K562 (cell line): ENCODE results near the gene WASHC2A. TPM values are rescaled to one million over a fixed set of nuclear protein-coding genes. Genes with fewer than 3 reads are reported as not detected.

Experiments
- ATAC-seq: fragments of 200-7000 bp; cut with Tn5 transposase; 3 replicates; pipeline ENCODE4 v1.9.1; 2020; ENCODE audit warnings: moderate library complexity
- BruUV-seq: library from RNA; stranded (reverse); fragments of 400-500 nt; replicated peaks from 2 replicates; lab custom pipeline; 2021; lab: Mats Ljungman, UMichigan
- CTCF ChIA-PET: fragments of 300-600 bp; formaldehyde crosslinking; extraction: SDS; loops from one replicate; lab custom pipeline; 2021; ENCODE audit warnings: low intra/inter-chr PET ratio; lab: Yijun Ruan, JAX
- POLR2A ChIA-PET: fragments of 300-600, 350-650 bp; sonication (Branson Sonifier 250); formaldehyde crosslinking; extraction: SDS; loops from one replicate; lab custom pipeline; 2021; ENCODE audit warnings: antibody characterized with exemption, inconsistent platforms; lab: Yijun Ruan, JAX
- DNase-seq, 4 experiments: peaks; one replicate each; pipeline versions ENCODE4 v3.0.0 to v3.0.0-alpha.2; 2011 to 2018; ENCODE audit warnings: low spot score in 3 of 4, mixed read lengths in 3 of 4; ENCODE audit errors: extremely low read depth in 1 of 4
- FAIRE-seq: peaks from 2 replicates; lab custom pipeline; 2011; peaks lifted over from hg19 to GRCh38; lab: Jason Lieb, UNC
- H2AFZ ChIP-seq: 2 replicates; pipeline ENCODE4 v1.6.0; 2011; ENCODE audit warnings: low read depth, low read length, control low read depth, inconsistent platforms
- H3K27ac ChIP-seq: fragments of 200-600 bp; 3 replicates; pipeline ENCODE4 v1.8.0; 2011; ENCODE audit warnings: low read depth, mild to moderate bottlenecking, control low read depth, inconsistent platforms, low read length, moderate library complexity, mixed read lengths; ENCODE audit errors: extremely low read depth
- H3K27me3 ChIP-seq, 2 experiments: fragments of 300-600 bp in 1 of 2; 2 replicates in 1 of 2; 3 replicates in 1 of 2; pipeline versions ENCODE4 v1.6.0 to v1.8.0; 2011; ENCODE audit warnings: inconsistent platforms in 2 of 2, low read length in 2 of 2, mild to moderate bottlenecking in 1 of 2, mixed read lengths in 1 of 2, moderate library complexity in 1 of 2; ENCODE audit not compliant: control insufficient read depth in 2 of 2, insufficient read depth in 2 of 2
- H3K36me3 ChIP-seq: fragments of 300-600 bp; 3 replicates; pipeline ENCODE4 v1.8.0; 2011; ENCODE audit warnings: mild to moderate bottlenecking, low read length, inconsistent platforms; ENCODE audit not compliant: control insufficient read depth, insufficient read depth
- H3K4me1 ChIP-seq, 2 experiments: fragments of 200-600 bp in 1 of 2; replicated peaks in 1 of 2; 2 replicates in 1 of 2; 3 replicates in 1 of 2; pipeline versions ENCODE4 v1.5.1 to v1.8.0; 2011; ENCODE audit warnings: inconsistent platforms in 2 of 2, low read length in 2 of 2, mild to moderate bottlenecking in 1 of 2, mixed read lengths in 1 of 2, moderate library complexity in 1 of 2; ENCODE audit not compliant: control insufficient read depth in 2 of 2, insufficient read depth in 2 of 2
- H3K4me2 ChIP-seq: 2 replicates; pipeline ENCODE4 v1.6.1; 2011; ENCODE audit warnings: low read length, control low read depth, inconsistent platforms, mixed read lengths; ENCODE audit not compliant: insufficient read depth
- H3K4me3 ChIP-seq: fragments of 200-600 bp; sonication (generic), shearing (Covaris generic); 2 replicates; pipeline ENCODE4 v1.5.1; 2016; ENCODE audit warnings: control low read depth, inconsistent platforms
- H3K79me2 ChIP-seq: fragments of 200-600 bp; 3 replicates; pipeline ENCODE4 v1.8.0; 2011; ENCODE audit warnings: low read length, inconsistent platforms; ENCODE audit not compliant: control insufficient read depth, insufficient read depth
- H3K9ac ChIP-seq, 2 experiments: 2 replicates each; pipeline versions ENCODE4 v1.6.0 to v1.6.1; 2011; ENCODE audit warnings: low read depth in 2 of 2, low read length in 2 of 2, control low read depth in 1 of 2, inconsistent platforms in 1 of 2, mild to moderate bottlenecking in 1 of 2, mixed read lengths in 1 of 2; ENCODE audit not compliant: insufficient read depth in 1 of 2
- H3K9me1 ChIP-seq: one replicate; pipeline ENCODE4 v1.6.0; 2011; ENCODE audit warnings: inconsistent platforms, mild to moderate bottlenecking, low read length, moderate library complexity; ENCODE audit not compliant: control insufficient read depth, insufficient read depth
- H3K9me3 ChIP-seq: replicated peaks from 2 replicates; pipeline ENCODE4 v1.5.1; 2011; ENCODE audit warnings: low read depth, low read length, inconsistent platforms; ENCODE audit not compliant: control insufficient read depth, insufficient read depth
- H4K20me1 ChIP-seq: replicated peaks from 2 replicates; pipeline ENCODE4 v1.6.1; 2011; ENCODE audit warnings: low read length, inconsistent platforms, mixed read lengths; ENCODE audit not compliant: control insufficient read depth, insufficient read depth
- CTCF ChIP-seq, 3 experiments: IDR thresholded peaks in 2 of 3; conservative IDR thresholded peaks in 1 of 3; 2 replicates each; pipeline ENCODE4 v1.5.1; 2011 to 2012; ENCODE audit warnings: low read length in 3 of 3, mild to moderate bottlenecking in 3 of 3, control low read depth in 2 of 3, improper control_type of control experiment in 1 of 3, inconsistent platforms in 1 of 3, low read depth in 1 of 3, mixed read lengths in 1 of 3, moderate library complexity in 1 of 3; ENCODE audit not compliant: insufficient read depth in 2 of 3
- HMG20B ChIP-seq: fragments of 250-450 bp; sonication (Bioruptor Pico); IDR thresholded peaks from 2 replicates; pipeline ENCODE4 v1.5.0; 2021; ENCODE audit warnings: mild to moderate bottlenecking
- KDM5B ChIP-seq: fragments of 200-600 bp; sonication (generic); IDR thresholded peaks from 2 replicates; pipeline ENCODE4 v1.6.1; 2012; ENCODE audit warnings: low read depth, mild to moderate bottlenecking, moderate library complexity, low read length, control low read depth, inconsistent platforms; ENCODE audit not compliant: insufficient replicate concordance
- KLF1 ChIP-seq: fragments of 450-650 bp; IDR thresholded peaks from 2 replicates; pipeline ENCODE4 v1.6.1; 2016; ENCODE audit warnings: missing genetic modification characterization, missing compliant biosample characterization
- NR4A1 ChIP-seq, 2 experiments: fragments of 250-450 bp in 1 of 2; fragments of 450-650 bp in 1 of 2; sonication (Bioruptor Pico) in 1 of 2; IDR thresholded peaks; 2 replicates each; pipeline versions ENCODE4 v1.4.0 to v1.6.1; 2016 to 2020; ENCODE audit warnings: mild to moderate bottlenecking in 2 of 2, missing compliant biosample characterization in 1 of 2, missing genetic modification characterization in 1 of 2, moderate library complexity in 1 of 2
- RAD21 ChIP-seq, 2 experiments: fragments of 250-450 bp in 1 of 2; fragments of 450-650 bp in 1 of 2; sonication (Bioruptor Pico) in 1 of 2; formaldehyde crosslinking in 1 of 2; IDR thresholded peaks in 1 of 2; conservative IDR thresholded peaks in 1 of 2; 2 replicates each; pipeline versions ENCODE4 v1.4.0 to v1.8.0; 2020 to 2022; ENCODE audit warnings: mild to moderate bottlenecking in 2 of 2, moderate library complexity in 1 of 2
- VEZF1 ChIP-seq: fragments of 200-800 bp; sonication (Bioruptor generic); IDR thresholded peaks from 2 replicates; pipeline ENCODE4 v1.6.1; 2017; ENCODE audit warnings: missing genetic modification characterization, missing compliant biosample characterization
- ZBTB7A ChIP-seq: IDR thresholded peaks from 2 replicates; pipeline ENCODE4 v1.6.1; 2011; ENCODE audit warnings: low read depth, mild to moderate bottlenecking, low read length, moderate library complexity, borderline replicate concordance; ENCODE audit not compliant: control insufficient read depth
- ZC3H11A ChIP-seq: IDR thresholded peaks from 2 replicates; pipeline ENCODE4 v1.6.1; 2012; ENCODE audit warnings: low read depth, low read length, improper control_type of control experiment
- ZNF23 ChIP-seq: fragments of 250-450 bp; sonication (Bioruptor Pico); IDR thresholded peaks from 2 replicates; pipeline ENCODE4 v1.4.0; 2020; ENCODE audit warnings: mild to moderate bottlenecking
- ZNF699 ChIP-seq: fragments of 250-450 bp; sonication (Bioruptor Pico); IDR thresholded peaks from 2 replicates; pipeline ENCODE4 v1.8.0; 2021; ENCODE audit warnings: mild to moderate bottlenecking, moderate library complexity; ENCODE audit not compliant: insufficient replicate concordance
- WGBS: fragments of 100-300 bp; shearing (Covaris generic); methylation state at CpG from one replicate; pipeline ENCODE4 v1.1.6; 2016; ENCODE audit warnings: low coverage, mixed read lengths; ENCODE audit not compliant: insufficient coverage; ENCODE audit errors: missing lambda C conversion rate; 5-methylcytosine and 5-hydroxymethylcytosine counted together
- in situ Hi-C: fragments of 300-500 bp; cut with MboI; formaldehyde crosslinking; loops from 4 replicates; pipeline ENCODE4 v1.15.0; 2018; ENCODE audit warnings: inconsistent platforms, mixed read lengths
- intact Hi-C: fragments of 100-400 bp; cut with micrococcal nuclease; formaldehyde crosslinking; loops from 2 replicates; pipeline ENCODE4 v1.14.2; 2022
- polyA plus RNA-seq, 8 experiments: library from polyadenylated mRNA; depleted of rRNA in 4 of 8; stranded (reverse) in 5 of 8; unstranded in 3 of 8; fragments of >200 nt; fragmentation: Nextera tagmentation in 2 of 8; fragmentation: Illumina TruSeq in 1 of 8; extraction: Ambion mirVana in 2 of 8; extraction: Trizol in 1 of 8; gene quantifications; 2 replicates each; pipeline versions ENCODE4 v1.2.1 to v1.2.3, GENCODE V29; 2011 to 2014; ENCODE audit warnings: inconsistent platforms in 1 of 8, missing spikeins in 1 of 8
- total RNA-seq, 7 experiments: library from RNA; depleted of rRNA in 6 of 7; stranded (reverse); fragments of >200 nt in 6 of 7; fragmentation: Illumina TruSeq in 2 of 7; extraction: Trizol in 2 of 7; gene quantifications; 2 replicates each; pipeline versions ENCODE4 v1.2.1 to v1.2.3, GENCODE V29; 2011 to 2021; ENCODE audit warnings: low replicate concordance in 1 of 7
- TF ChIP-seq, protein P1 (sequence below): IDR thresholded peaks from 2 replicates; pipeline ENCODE4 v1.6.1; 2011; ENCODE audit warnings: borderline replicate concordance, low read depth, mild to moderate bottlenecking, moderate library complexity, low read length; ENCODE audit not compliant: insufficient read depth, poor library complexity, severe bottlenecking
- TF ChIP-seq, protein P2 (sequence below), 3 experiments: fragments of 200-800 bp in 1 of 3; sonication (Bioruptor generic) in 1 of 3; sonication (generic) in 1 of 3; formaldehyde crosslinking in 1 of 3; IDR thresholded peaks; 2 replicates each; pipeline versions ENCODE4 v1.6.1 to v1.8.0; 2016 to 2022; ENCODE audit warnings: mild to moderate bottlenecking in 2 of 3, missing compliant biosample characterization in 2 of 3, missing genetic modification characterization in 2 of 3, missing genetic modification reagents in 1 of 3

Gene WASHC2A
- total and polyA plus RNA-seq, 9 of the 15 experiments (the other 6 are each of a cell fraction or from before 2014, with no cell fraction given) = 4.7 to 42.2 (median 28.7) TPM

DNA sequence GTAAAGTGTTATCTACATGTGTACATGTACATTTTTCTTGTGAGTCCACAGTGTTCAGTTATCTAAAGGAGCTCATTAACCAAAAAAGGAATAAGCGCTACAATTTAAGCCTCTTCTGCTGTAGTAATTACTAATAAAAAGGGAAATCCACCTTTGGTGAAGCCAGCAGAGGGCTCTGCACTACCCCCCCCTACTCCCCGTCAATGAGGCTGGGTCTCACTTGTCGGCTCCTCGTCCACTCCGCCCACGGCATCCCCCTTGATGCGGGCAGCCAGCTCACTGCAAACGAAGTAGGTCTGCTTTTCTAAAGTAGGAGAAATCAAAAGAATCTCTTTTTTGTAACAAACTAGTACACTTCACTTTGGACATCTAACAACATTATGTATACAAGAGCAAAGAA lies 4.7 kb upstream of the WASHC2A start:
- no peak overlapping the region for H3K27ac ChIP-seq
- no TSS peak for BruUV-seq
- no peak overlapping the region for H3K9ac ChIP-seq
- no peaks in the 10 kb centered on the region for H3K9me3 ChIP-seq
- 0 out of 2 replicates have a peak overlapping the region, but pooled peaks have one; percentile 33 for H3K4me2 ChIP-seq
- FAIRE-seq (no peak), ATAC-seq (peak; percentile 52), DNase-seq (peak; percentile 13 to 39 (median 22))
- no peaks in the 10 kb centered on the region for H3K4me1 ChIP-seq
- no peaks in the 10 kb centered on the region for H3K36me3 ChIP-seq
- intact Hi-C loops = loop anchor here (1.0 kb wide), 1 partner anchor 161 kb away; no protein-coding TSS in a partner anchor
- H2AFZ ChIP-seq = 0 out of 2 replicates have a peak overlapping the region, but pooled peaks have one; percentile 33
- WGBS = under 1% methylated on average over 8 of the region's 8 CpGs
- H3K9me1 ChIP-seq = no peaks in the 10 kb centered on the region
- H3K79me2 ChIP-seq = no peaks in the 10 kb centered on the region
- H4K20me1 ChIP-seq = no peaks in the 10 kb centered on the region
- CTCF ChIA-PET = no interaction called here
- in situ Hi-C loops = no loop called here
- POLR2A ChIA-PET = no interaction called here
- no peak overlapping the region for H3K4me3 ChIP-seq
- H3K27me3 ChIP-seq = peaks cover 9% of the 10 kb centered on the region in 2 experiments; a peak in 4 of 5 replicates
- TF ChIP-seq ZNF23 (no peak), NR4A1 (CRISPR knock-in tag; IDR thresholded peaks at IDR 0.05) (no peak), NR4A1 (tag; IDR thresholded peaks at IDR 0.05) (no peak), KDM5B (no peak), ZNF699 (CRISPR knock-in tag) (no peak), CTCF (IDR thresholded peaks at IDR 0.05 in 2 of 3, conservative IDR thresholded peaks at IDR 0.05 in 1 of 3; ENCODE audit: insufficient read depth in 2 of 3, low read depth in 1 of 3, low read length in 3 of 3) (peak; percentile 23 to 44 (median 31); a peak in 3 of 6 replicates), ZBTB7A (no peak), VEZF1 (CRISPR knock-in tag) (0 out of 2 replicates have a peak, but pooled peaks have one; percentile 15), KLF1 (no peak), HMG20B (CRISPR knock-in tag) (no peak), RAD21 (CRISPR knock-in tag; conservative IDR thresholded peaks at IDR 0.05 in 1 of 2, IDR thresholded peaks at IDR 0.05 in 1 of 2) (0 out of 4 replicates have a peak, but pooled peaks of 1 of the 2 experiments have one; percentile 5), ZC3H11A (no peak)
- TF ChIP-seq, protein P1, sequence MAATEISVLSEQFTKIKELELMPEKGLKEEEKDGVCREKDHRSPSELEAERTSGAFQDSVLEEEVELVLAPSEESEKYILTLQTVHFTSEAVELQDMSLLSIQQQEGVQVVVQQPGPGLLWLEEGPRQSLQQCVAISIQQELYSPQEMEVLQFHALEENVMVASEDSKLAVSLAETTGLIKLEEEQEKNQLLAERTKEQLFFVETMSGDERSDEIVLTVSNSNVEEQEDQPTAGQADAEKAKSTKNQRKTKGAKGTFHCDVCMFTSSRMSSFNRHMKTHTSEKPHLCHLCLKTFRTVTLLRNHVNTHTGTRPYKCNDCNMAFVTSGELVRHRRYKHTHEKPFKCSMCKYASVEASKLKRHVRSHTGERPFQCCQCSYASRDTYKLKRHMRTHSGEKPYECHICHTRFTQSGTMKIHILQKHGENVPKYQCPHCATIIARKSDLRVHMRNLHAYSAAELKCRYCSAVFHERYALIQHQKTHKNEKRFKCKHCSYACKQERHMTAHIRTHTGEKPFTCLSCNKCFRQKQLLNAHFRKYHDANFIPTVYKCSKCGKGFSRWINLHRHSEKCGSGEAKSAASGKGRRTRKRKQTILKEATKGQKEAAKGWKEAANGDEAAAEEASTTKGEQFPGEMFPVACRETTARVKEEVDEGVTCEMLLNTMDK = peak; percentile 55
- TF ChIP-seq, protein P2, sequence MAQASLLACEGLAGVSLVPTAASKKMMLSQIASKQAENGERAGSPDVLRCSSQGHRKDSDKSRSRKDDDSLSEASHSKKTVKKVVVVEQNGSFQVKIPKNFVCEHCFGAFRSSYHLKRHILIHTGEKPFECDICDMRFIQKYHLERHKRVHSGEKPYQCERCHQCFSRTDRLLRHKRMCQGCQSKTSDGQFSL (CRISPR knock-in tag; IDR thresholded peaks at IDR 0.05) = peak; percentile 95
- TF ChIP-seq, protein P2 (tag; IDR thresholded peaks at IDR 0.05) = peak in 1 of 2 experiments; percentile 94; a peak in 2 of 4 replicates
